Left colon (tissue), 2 donors: ENCODE measurements around the gene FRAS1. TPM values are rescaled to one million over a fixed set of nuclear protein-coding genes. Genes with fewer than 3 reads are reported as not detected.
"Not testable (repeated sequence)": the region's sequence is repeated elsewhere in the genome, so short reads cannot be mapped to it uniquely, and the experiment has no call there.

Experiments used
- ATAC-seq: fragments of 200-7000 bp; cut with Tn5 transposase; one replicate; pipeline ENCODE4 v1.9.1; 2020; ENCODE audit warnings: mild to moderate bottlenecking, moderate library complexity
- DNase-seq, 2 donors: peaks; one replicate each; pipeline ENCODE4 v3.0.0-alpha.2; 2020
- intact Hi-C, 2 donors: fragments of 100-400 bp; cut with DNase I in 1 of 2; cut with micrococcal nuclease in 1 of 2; formaldehyde crosslinking; loops; one replicate each; pipeline versions ENCODE4 v1.11.2 to v1.14.0; 2022; cut with DNase I, micrococcal nuclease
- total RNA-seq, 2 donors: library from RNA; stranded (reverse); fragmentation: NEBNext Ultra II Directional; extraction: Animal tissue kit (Norgen Biotek cat#: 25700); gene quantifications; one replicate each; pipeline ENCODE4 v1.2.1, GENCODE V29; 2021
- donor health status: DM: no; HTN: no; CAD: no.
- donor health status: DM: yes; HTN: yes; CAD: no.

FRAS1 gene
- total RNA-seq, 2 donors from 2014 or later: 1.3 to 1.8 TPM

- ATAC-seq, DNase-seq, intact Hi-C loops: not testable (repeated sequence)
These were observed 271.5 kb downstream of the FRAS1 start for GRCh38 chr4:78328591-78328990.

GRCh38 chr4:78331186-78331585 lies 274.1 kb downstream of the FRAS1 start:
- intact Hi-C loops: no loop called here
- DNase-seq (no peak), ATAC-seq (no peak)

- DNase-seq: no peak
- no peak for ATAC-seq
- intact Hi-C loops: no loop called here
These were observed 274.8 kb downstream of the FRAS1 start for GRCh38 chr4:78331965-78332364.

- ATAC-seq (no peak), DNase-seq (no peak)
- intact Hi-C loops: no loop called here
These were observed 275.9 kb downstream of the FRAS1 start for GRCh38 chr4:78332976-78333375.

- DNase-seq (no peak), ATAC-seq (no peak)
- intact Hi-C loops: no loop called here
These were observed 279.2 kb downstream of the FRAS1 start for GRCh38 chr4:78336093-78336943.

- no peak for DNase-seq
These were observed 280.3 kb downstream of the FRAS1 start for GRCh38 chr4:78337244-78338020.

GRCh38 chr4:78342125-78342524 lies 285.0 kb downstream of the FRAS1 start:
- DNase-seq (no peak), ATAC-seq (no peak)
- intact Hi-C loops: no loop called here

More at GRCh38 chr4:78337244-78338020, 280.3 kb downstream of the FRAS1 start:
- no peak for ATAC-seq
- intact Hi-C loops: no loop called here

- intact Hi-C loops: no loop called here
- no peak for DNase-seq
- ATAC-seq: no peak
These were observed 286.6 kb downstream of the FRAS1 start for GRCh38 chr4:78343682-78344081.

- intact Hi-C loops: no loop called here
- no peak for DNase-seq
- no peak for ATAC-seq
These were observed 288.1 kb downstream of the FRAS1 start for GRCh38 chr4:78345237-78345636.

- DNase-seq: no peak
These were observed 289.1 kb downstream of the FRAS1 start for GRCh38 chr4:78346222-78346621.

GRCh38 chr4:78347527-78347926 lies 290.4 kb downstream of the FRAS1 start:
- intact Hi-C loops: no loop called here
- no peak for DNase-seq
- no peak for ATAC-seq

More at GRCh38 chr4:78346222-78346621, 289.1 kb downstream of the FRAS1 start:
- intact Hi-C loops: no loop called here
- no peak for ATAC-seq

- DNase-seq (no peak), ATAC-seq (no peak)
- intact Hi-C loops: no loop called here
These were observed 296.8 kb downstream of the FRAS1 start for GRCh38 chr4:78353921-78354320.

- intact Hi-C loops: no loop called here
- ATAC-seq (no peak), DNase-seq (no peak)
These were observed 297.7 kb downstream of the FRAS1 start for GRCh38 chr4:78354782-78355181.

- ATAC-seq (no peak), DNase-seq (no peak)
- intact Hi-C loops: no loop called here
These were observed 298.2 kb downstream of the FRAS1 start for GRCh38 chr4:78355306-78355705.

GRCh38 chr4:78356251-78356786 lies 299.2 kb downstream of the FRAS1 start:
- DNase-seq (no peak), ATAC-seq (no peak)

GRCh38 chr4:78357122-78357521 lies 300.0 kb downstream of the FRAS1 start:
- DNase-seq (no peak), ATAC-seq (no peak)
- intact Hi-C loops: no loop called here

More at GRCh38 chr4:78356251-78356786, 299.2 kb downstream of the FRAS1 start:
- intact Hi-C loops: no loop called here

GRCh38 chr4:78360466-78360865 lies 303.3 kb downstream of the FRAS1 start:
- intact Hi-C loops: no loop called here
- no peak for DNase-seq
- ATAC-seq: no peak

- no peak for ATAC-seq
- DNase-seq: no peak
- intact Hi-C loops: no loop called here
These were observed 304.5 kb downstream of the FRAS1 start for GRCh38 chr4:78361621-78362120.

GRCh38 chr4:78362310-78362709 lies 305.2 kb downstream of the FRAS1 start:
- DNase-seq (no peak), ATAC-seq (no peak)
- intact Hi-C loops: no loop called here
